ENCODE measurements around the gene VPS11. TPM values are rescaled to one million over a fixed set of nuclear protein-coding genes. Genes with fewer than 3 reads are reported as not detected.
A peak's percentile ranks its signal among the peaks of the same experiment; 100 is the strongest.

VPS11 gene
- total RNA-seq, 1 donor from 2014 or later, result 30.7 TPM

GRCh38 chr11:119077839-119078238 lies 10.2 kb downstream of the VPS11 start:
- no peak for TF ChIP-seq CTCF (IDR thresholded peaks at IDR 0.05; ENCODE audit: insufficient read depth, low read length, poor library complexity, severe bottlenecking)
- DNase-seq (ENCODE audit: low read depth), result no peak
- Histone ChIP-seq H3K36me3 (ENCODE audit: control insufficient read depth, insufficient read depth, low read length) (peaks cover 4% of the 10 kb centered on the region), H3K27me3 (ENCODE audit: control insufficient read depth, insufficient read depth, low read length) (no peaks in the 10 kb centered on the region), H3K4me3 (ENCODE audit: low read depth, low read length) (no peak overlapping the region)

GRCh38 chr11:119078675-119079420 lies 11.2 kb downstream of the VPS11 start:
- TF ChIP-seq CTCF (IDR thresholded peaks at IDR 0.05; ENCODE audit: insufficient read depth, low read length, poor library complexity, severe bottlenecking), result no peak
- peaks cover 4% of the 10 kb centered on the region for H3K36me3 ChIP-seq (ENCODE audit: control insufficient read depth, insufficient read depth, low read length)
- no peak for DNase-seq (ENCODE audit: low read depth)

GRCh38 chr11:119081682-119082260 lies 14.2 kb downstream of the VPS11 start:
- no peak for DNase-seq (ENCODE audit: low read depth)
- H3K4me3 ChIP-seq (ENCODE audit: low read depth, low read length), result no peak overlapping the region
- peaks cover 4% of the 10 kb centered on the region for H3K36me3 ChIP-seq (ENCODE audit: control insufficient read depth, insufficient read depth, low read length)
- H3K27me3 ChIP-seq (ENCODE audit: control insufficient read depth, insufficient read depth, low read length), result no peaks in the 10 kb centered on the region
- TF ChIP-seq CTCF (IDR thresholded peaks at IDR 0.05; ENCODE audit: insufficient read depth, low read length, poor library complexity, severe bottlenecking), result no peak

More at GRCh38 chr11:119078675-119079420, 11.2 kb downstream of the VPS11 start:
- no peaks in the 10 kb centered on the region for H3K27me3 ChIP-seq (ENCODE audit: control insufficient read depth, insufficient read depth, low read length)
- H3K4me3 ChIP-seq (ENCODE audit: low read depth, low read length), result no peak overlapping the region

- peak; percentile 69 for DNase-seq (ENCODE audit: low read depth)
- Histone ChIP-seq H3K4me3 (ENCODE audit: low read depth, low read length) (peak within 1 kb of the TSS; percentile 91), H3K36me3 (ENCODE audit: control insufficient read depth, insufficient read depth, low read length) (peaks cover 3% of the 10 kb centered on the region), H3K27me3 (ENCODE audit: control insufficient read depth, insufficient read depth, low read length) (no peaks in the 10 kb centered on the region)
- TF ChIP-seq CTCF (IDR thresholded peaks at IDR 0.05; ENCODE audit: insufficient read depth, low read length, poor library complexity, severe bottlenecking), result no peak
These were observed 17.2 kb downstream of the VPS11 start, which contains the start of gene HMBS for GRCh38 chr11:119084663-119085436. Gene HMBS, plus strand, starts transcription at chr11:119084881. Its CDS starts 153 bp downstream, at chr11:119085034.

- Histone ChIP-seq H3K27me3 (ENCODE audit: control insufficient read depth, insufficient read depth, low read length) (no peaks in the 10 kb centered on the region), H3K36me3 (ENCODE audit: control insufficient read depth, insufficient read depth, low read length) (peaks cover 3% of the 10 kb centered on the region), H3K4me3 (ENCODE audit: low read depth, low read length) (peak overlapping the region; percentile 91)
- DNase-seq (ENCODE audit: low read depth), result no peak
- no peak for TF ChIP-seq CTCF (IDR thresholded peaks at IDR 0.05; ENCODE audit: insufficient read depth, low read length, poor library complexity, severe bottlenecking)
These were observed 17.8 kb downstream of the VPS11 start for GRCh38 chr11:119085437-119085847.
